Measurements from ENCODE around the gene ELAVL1.
A peak's percentile ranks its signal among the peaks of the same experiment; 100 is the strongest.
"Not testable (repeated sequence)": the region's sequence is repeated elsewhere in the genome, so short reads cannot be mapped to it uniquely, and the experiment has no call there.

ELAVL1 gene

DNA sequence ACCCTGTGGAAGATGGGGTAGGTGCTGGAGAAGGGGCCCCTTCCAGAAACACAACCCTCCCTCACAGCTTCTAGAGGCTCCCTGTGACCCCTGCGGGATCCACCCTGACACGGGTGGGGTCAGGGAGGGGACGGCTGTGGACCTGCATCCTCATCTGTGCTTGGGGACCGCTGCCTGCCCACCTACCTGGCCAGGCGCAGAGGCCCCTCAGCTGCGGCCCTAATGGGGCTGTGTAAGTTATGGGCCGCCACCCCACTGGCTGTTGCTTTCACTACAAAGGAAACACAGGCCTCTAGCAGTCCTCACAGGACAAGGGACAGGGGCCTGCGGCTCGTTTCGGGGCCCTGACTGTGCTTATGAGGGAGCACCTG is 72.5 kb downstream of the ELAVL1 start:
- no peak for DNase-seq

DNA sequence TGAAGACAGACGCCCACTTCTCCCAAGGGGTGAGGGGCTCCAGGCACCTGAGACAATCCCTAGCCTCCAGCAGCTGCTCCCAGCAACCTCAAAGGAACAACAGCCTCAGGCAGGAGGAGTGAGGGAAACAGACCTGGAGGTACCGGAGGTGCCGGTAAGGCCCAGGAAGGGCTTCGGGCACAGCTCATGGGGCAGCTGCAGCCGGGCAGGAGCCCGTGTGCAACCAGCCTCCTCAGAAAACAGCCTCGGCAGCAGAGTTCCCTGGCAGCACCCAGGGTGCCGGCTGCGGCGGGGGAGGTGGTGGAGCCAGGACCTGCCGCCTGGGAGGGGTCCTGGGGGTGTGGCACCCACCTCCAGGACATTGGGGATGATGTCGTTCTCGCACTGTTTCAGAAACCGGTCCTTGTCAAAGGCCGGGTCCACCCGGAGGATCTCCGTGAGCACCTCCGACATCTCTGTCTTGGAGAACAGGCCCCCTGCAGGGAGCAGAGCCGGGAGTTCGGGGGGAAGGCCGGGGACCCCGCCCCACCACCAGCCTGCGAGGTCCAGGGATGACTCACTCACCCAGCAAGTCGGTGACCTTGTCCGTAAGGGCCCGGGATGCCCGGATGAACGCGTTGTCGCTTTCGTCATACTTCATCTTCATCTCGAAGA is 73.0 kb downstream of the ELAVL1 start:
- DNase-seq: no peak

DNA sequence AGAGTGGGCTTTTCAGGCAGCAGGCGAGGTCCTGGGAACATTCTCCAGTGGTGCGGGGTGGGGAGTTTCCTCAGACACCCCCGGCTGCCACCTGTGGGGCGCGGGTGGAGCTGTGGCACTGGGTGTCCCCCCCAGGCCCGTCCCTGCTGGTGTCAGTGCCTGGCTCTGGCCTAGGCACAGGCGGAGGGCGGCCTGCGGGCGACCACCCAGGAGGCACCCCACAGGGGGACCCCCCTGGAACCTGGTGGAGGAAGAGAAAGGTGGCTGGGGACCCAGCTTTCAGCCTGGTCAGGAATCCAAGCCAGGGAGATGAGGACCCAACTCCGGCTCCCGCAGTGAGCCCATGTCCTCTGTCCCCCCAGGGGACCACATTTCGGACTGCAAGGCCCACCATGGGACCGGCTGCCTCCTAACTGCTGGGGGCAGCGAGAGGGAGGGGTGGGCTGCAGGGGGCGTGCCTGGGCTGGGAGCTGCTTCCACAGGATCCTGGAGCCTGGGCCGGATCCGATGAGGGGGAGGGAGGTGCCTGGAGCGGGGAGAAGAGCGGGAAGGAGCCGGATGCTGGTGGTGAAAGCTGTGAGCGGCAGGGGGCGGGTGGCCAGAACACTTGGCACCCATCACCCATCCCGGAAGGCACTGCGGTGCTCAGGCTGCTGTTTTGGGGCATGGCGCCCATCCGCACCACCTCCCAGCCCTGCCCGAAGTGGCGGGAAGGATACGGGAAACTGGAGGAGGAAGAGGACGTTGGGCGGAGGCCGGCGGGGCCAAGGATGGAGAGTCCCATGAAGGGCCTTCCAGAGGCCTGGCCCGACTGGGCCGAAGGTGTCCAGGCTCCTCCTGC is 74.0 kb downstream of the ELAVL1 start:
- DNase-seq: no peak

DNA sequence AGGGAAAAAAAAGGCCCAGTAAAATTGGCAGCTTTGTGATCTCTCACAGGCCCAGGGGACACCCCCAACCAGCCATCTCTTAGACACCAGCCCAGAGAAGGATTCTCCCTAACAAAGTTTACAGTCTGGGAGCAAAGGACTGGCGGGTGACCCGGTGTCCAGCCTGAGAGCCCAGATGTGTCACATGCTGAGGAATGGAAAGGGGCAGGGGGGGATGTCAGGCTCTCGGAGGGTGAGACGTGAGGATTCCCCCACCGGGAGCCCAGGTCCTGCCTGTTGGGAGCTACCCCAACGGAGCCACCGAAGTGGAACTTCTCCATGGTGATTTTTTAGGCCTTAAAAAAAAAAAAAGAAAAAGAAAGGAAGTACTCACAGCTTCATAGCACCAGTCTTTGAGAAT is 74.7 kb downstream of the ELAVL1 start:
- no peak for DNase-seq

DNA sequence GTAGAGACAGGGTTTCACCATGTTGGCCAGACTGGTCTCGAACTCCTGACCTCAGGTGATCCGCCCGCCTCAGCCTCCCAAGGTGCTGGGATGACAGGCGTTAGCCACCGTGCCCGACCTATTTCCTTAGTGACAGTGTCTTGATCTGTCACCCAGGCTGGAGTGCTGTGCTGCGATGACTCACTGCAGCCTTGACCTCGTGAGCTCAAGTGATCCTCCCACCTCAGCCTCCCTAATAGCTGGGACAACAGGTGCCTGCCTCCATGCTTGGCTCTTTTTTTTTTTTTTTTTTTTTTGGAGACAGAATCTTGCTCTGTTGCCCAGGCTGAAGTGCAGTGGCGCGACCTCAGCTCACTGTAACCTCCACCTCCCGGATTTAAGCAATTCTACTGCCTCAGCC is 75.4 kb downstream of the ELAVL1 start:
- not testable (repeated sequence) for DNase-seq

DNA sequence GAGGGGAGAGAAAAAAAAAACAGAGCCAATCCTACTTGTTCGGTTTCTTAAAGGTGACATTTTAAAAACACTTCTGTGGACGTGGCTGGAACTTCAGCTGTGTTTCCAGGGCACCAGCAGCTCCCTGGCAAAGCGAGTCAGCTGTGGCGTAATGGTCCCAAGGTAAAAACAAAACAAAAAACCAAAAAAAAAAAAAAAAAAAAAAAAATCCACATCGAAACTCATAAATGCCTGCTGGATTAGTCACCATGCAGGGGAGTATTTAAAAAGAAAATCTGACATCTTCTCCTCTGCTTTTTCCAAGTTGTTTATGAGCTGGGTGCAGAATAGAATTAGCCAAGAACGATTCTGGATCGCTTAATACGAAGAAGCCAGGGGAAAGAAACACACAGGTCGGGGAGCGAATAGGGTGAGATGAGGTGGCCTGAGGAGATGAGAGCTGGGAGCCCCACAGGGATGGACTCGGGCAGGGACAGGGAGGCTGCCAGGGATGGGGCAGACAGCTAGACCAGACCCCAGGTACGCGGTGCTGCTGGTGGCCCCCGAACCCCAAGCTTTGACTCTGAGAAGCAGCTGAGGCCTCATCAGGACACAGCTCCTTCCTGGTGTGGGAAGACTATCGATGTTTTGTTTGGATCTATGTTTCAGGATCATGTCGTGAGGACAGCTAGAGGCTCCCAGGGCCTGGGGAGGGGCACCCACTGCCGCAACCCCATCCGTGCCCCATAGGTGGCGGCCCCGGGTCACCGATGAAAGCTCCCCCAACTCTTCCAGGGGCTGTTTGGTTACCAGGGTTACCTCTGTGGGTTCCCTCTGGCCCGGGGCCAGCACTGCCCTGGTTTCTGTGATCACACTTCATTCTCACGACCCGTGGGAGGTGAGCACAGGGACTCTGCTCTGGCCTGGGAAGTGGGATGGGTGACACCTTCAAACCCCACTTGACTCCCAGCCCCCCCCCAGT is 76.4 kb downstream of the ELAVL1 start:
- peak; percentile 64 for DNase-seq

DNA sequence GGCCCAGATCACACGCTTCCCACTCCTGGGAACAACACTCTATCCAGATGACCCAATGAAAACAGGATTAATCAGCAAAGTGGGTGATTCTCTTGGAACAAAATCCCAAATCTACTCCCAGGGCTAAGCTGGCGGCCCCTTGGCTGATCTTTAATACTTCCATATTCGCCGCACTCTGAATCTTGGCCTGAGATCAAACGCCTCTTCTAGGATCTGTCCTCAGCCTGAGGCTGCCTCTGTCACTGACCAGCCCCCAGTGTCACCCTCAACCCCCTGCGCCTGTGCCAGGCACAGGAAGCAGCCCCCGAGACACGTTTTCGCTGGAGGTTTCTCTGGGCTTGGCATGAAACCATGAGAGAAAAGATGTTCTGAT is 77.1 kb downstream of the ELAVL1 start:
- no peak for DNase-seq

DNA sequence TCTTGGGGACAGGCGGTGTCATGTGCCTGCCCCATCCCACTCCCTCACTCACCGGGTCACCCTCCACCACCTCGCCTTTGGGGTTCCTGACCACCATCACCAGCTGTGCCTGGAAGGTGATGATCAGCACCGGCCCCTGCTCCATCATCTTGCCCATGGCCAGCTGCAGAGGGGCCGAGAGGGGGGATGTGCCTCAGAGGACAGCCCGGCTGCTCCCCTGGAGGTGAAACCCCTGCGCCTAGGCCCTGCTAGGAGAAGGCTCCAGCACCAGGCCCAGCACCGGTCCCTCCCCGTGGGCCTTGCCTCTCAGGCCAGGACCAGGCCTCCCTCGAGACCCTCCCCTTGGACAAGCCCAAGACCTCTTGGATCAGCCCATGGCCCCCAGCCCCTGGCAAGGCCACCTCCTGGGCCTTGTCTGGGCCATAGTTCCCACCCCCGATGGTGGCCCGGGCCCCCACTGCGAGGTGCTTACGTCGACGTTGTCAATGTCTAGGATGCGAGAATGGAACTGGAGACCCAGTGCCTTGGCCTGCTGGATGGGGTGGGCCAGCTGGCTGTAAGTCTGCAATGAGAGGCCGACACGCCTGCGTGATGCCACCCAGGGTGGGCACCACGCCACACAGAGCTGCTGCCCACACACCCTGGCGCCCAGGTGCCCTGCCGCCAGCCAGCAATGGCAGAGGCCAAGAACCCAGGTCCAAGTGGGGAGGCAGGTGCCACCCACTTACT is 77.7 kb downstream of the ELAVL1 start:
- no peak for DNase-seq

DNA sequence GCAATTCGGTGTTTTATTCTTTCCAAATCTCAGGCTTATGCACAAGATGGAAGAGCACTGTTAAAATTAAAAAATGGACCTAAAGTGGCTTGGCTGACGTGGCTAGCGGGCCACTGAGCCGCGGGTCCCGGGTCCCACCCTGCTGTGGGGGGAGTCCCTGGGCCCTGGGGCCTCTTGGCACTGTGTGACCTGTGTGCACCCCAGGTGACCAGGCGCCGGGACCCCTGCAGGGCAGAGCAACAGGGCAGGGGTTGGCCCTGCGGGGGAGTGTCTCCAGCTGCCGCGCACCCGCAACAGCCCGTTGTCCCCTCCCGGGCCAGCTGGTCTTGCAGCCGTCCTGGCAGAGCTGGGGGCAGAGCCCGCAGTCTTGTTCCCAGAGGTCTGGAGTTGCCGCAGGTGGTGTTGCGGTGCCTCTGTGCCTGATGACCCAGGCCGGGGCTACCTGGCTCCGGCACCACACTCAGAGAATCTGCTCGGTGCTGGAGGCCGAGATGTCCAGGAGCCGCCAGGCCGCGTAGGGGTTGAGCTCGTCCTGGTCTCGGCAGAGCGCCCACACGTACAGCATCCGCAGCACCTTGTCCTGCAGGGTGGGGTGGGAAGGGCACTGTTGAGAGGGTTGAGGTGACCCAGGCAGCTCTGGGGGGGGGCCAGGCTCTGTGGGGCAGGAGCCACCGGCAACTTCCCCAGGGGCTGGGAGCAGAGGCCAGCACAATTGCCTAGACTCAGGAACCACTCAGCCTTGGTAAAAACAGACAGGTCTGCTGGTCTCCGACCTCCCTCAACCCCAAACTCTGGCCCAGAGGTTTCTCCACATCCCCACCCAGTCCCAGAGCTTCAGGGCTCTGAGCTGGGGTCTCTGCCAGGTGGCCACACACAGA is 78.5 kb downstream of the ELAVL1 start:
- no peak for DNase-seq

DNA sequence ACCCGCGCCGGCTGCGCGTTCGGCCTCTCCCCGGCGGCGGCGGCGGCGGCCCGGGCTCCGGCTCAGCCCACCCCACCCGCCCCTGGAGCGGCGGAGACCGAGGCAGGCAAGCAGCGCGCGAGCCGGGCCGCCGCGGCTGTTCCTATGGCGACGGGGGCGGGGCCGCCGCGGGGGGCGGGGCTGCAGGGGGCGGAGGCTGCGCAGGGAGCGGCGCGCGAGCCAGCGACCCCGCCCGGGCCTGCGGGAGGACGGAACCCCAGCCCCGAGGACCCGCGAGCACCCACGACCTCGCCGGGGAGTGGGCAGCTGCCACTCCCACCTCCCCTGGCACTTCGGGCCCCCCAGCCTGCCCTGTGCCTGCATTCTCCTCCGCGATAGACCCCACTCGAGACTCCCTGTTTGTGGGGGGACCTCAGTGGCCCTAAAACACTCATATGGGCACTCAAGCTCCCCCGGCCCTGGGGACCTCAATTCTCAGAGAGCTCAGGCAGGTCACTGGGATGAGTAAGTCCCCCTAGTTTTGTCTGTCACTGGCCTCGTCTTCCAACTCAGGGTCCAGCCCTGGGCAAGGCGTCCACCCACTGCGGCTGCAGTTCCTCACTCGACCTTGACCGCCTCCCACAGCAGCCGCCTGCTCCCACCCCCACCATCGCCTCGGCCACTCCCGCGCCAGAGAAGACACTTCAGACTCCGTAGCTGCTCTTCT is 79.3 kb downstream of the ELAVL1 start, which contains the start of gene CTXN1:
CTXN1 (minus strand) TSS at position 115 of the 706 bp plus-strand sequence. CDS start 597 bp downstream, outside the sequence.
- DNase-seq: peak; percentile 72

DNA sequence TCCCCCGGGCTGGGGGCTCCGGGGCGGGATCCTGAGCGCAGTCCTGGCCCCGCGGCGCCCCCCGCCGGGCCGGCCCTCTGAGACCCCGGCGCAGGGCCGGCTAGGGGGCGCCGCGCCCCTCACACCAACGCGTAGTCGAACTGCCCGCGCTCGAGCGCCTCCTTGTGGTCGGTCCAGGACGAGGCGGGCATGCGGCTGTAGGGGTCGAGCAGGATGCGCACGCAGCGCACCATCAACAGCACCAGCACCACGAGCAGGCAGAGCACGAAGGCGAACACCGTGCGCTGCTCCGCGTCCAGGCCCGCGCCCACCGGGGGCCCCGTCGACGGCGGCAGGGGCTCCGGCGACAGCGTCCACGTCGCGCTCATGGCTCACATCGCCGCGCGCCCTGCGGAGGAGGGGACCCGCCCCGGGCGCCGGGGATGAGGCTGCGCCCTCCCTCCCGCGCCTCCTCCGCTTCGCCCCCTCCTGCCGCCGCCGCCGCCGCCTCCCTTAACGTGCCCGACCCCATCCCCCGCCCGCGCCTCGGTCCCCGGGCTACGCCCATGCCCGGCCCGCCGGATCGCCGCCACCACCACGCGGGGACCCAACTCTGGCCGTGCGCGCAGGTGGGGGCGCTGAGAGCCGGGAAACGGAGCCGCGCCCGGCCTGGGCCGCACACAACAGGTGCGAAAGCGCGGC is 80.1 kb downstream of the ELAVL1 start:
- DNase-seq: peak; percentile 79

DNA sequence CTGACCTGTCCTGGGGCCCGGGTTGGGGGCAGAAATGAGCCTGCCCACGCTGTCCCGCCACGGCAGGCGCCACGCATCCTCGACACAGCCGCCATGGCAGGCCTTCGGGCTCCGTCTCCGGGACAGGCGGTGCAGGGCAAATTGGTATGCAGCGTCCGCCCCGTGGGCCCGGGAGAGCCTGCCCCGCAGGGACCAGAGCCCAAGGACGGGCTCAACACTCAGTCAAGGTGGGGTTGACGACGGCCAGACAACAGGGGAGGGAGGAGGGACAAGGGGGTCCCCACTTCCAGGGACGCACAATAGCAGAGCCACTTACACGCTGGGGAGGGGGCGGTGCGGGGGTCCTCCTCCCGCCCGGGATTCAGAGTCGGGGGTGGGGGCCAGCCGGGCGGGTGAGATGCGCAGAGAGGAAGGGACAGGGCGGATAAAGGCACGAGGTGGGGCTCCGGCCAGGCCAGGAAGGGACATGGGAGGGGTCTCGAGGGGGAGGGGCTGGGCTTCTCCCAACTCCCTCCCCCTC is 80.7 kb downstream of the ELAVL1 start:
- DNase-seq: no peak

DNA sequence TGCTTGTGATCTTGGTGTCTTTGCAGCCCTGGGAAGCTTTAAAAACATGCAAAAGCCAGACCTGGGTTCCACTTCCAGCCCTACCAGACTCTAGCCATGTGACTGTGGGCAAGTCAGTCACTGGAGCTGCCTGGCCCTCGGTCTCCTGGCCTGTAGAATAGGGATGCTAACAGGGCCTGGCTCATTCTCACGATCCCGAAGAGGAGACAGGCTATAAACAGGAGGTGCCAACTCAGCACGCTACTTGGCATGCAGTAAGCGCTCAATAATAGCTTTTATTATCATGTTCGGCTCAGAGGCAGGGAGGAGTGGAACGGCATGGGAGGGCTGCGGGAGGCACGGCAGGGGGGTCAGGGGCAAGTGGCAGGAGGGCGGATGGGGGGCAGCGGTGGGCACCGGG is 81.2 kb downstream of the ELAVL1 start:
- no peak for DNase-seq

DNA sequence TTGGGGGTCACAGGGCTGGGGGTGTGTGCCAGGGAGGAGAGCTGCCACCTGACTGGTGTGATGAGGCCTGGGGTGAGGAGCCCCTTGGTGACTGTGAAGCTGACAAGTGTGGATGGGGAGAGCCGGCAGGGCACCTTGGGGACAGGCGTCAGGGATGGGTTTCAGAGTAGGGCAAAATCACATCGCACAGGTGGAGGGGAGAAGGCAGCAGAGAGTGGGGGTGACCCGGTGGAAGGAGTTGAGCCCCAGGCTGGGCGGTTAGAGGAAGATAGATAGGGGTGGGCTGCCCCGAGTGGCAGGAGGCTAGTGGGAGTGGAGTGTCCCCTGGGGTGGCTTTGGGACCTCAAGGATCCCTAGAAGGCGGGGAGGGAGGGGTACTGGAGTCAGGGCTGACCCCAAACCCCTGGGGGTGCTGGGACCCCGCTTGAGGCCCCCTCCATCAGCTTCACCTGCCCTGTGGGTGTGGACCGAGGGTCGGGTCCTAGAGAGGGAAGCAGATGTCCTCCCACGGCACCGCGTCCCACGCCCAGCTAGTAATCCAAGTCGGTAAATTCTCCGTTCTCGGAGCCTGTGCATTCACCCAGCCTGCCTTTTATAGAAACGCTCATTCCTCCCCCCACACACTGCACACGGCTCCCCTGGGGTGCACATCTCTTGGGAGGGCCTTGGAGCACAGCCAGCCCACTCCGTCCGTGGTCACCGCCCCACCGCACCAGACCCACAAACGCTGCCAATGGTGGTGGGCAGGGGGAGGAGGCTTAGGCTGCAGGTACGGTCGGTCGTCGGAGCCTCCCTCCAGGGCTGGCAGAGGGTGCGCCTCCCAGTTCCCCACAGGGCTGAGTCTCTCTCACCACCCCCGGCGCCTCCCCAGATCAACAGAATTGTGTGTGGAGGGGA is 81.9 kb downstream of the ELAVL1 start:
- no peak for DNase-seq

DNA sequence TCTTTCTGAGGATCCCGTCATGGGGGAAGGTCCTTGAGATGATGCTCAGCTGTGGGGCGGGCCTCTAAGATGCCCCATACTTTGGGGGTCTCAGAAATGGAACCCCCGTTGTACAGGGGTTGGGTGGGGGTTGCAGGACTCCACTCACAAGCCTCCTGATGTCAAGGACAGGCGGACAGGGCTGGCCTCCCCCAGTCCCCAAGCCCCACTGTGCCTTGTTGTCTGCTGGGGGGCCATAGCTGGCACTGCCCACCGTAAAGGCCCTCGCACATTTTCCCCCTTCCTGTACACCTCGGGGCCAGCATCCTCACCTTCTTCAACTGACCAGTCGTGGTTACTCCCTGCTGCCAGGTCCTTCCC is 82.6 kb downstream of the ELAVL1 start:
- no peak for DNase-seq

DNA sequence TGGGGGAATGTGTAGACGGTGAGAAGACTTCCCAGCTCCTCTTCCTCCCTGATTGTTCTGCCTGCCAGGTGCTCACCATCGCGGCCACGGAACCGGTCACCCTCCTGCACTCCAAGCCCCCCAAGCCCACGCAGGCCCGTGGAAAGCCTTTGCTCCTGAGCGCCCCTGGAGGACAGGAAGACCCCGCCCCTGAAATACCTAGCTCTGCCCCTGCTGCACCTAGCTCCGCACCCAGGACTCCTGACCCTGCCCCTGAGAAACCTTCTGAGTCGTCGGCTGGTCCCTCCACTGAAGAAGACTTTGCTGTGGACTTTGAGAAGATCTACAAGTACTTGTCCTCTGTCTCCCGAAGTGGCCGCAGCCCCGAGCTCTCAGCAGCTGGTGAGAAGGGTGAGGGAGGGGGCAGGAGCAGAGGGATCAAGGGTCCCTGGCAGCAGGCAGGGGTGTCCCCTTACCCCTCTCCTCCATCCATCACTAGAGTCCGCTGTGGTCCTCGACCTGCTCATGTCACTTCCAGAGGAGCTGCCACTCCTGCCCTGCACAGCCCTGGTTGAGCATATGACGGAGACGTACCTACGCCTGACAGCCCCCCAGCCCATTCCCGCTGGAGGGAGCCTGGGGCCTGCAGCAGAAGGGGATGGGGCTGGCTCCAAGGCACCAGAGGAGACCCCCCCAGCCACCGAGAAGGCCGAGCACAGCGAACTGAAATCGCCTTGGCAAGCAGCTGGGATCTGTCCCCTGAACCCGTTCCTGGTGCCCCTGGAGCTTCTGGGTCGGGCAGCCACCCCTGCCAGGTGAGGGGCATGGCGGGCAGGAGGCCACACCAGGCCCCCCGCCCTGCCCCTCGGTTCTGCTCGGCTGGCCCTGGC is 83.2 kb downstream of the ELAVL1 start:
- DNase-seq: no peak

DNA sequence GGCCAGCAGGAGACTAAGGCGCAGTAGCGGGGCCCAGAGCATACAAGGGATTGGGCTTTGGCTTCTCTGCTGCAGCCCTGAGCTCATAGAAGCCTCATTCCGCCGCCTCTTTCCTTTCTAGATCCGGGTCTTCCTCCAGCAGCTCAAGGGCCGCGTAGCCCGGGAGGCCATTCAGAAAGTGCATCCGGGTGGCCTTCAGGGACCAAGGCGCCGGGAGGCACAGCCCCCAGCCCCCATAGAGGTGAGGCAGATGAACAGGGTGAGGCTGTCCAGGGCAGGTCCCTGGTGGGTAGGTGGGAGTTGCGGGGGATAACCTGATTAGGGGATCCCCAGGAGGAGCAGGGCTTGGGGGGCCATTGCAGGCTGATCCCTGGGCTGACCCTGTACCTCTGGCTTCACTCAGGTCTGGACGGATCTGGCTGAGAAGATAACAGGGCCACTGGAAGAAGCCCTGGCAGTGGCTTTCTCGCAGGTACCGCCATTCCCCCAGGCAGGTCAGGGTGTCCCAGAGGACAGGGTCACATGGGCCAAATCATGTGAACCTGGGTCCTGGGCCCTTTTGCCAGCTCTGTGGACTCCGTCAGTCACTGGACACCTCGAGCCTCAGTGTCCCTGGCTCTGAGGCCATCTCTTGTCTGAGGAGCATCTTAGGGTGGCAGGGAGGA is 84.0 kb downstream of the ELAVL1 start:
- no peak for DNase-seq

Data from stimulated activated CD4-positive, alpha-beta T cell treated with anti-CD3 and anti-CD28 coated beads, Interleukin-4, amount 100 ng/mL, for 24 hours (primary cell).